Kidney (tissue), 14 donors: ENCODE data around the gene TLL2. TPM values are rescaled to one million over a fixed set of nuclear protein-coding genes. Genes with fewer than 3 reads are reported as not detected.
A peak's percentile ranks its signal among the peaks of the same experiment; 100 is the strongest.

Experiments used
- DNase-seq, 5 donors: peaks; one replicate each; pipeline ENCODE4 v3.0.0-alpha.2; 2013 to 2020
- FAIRE-seq: peaks from 2 replicates; lab custom pipeline; 2012; peaks lifted over from hg19 to GRCh38; lab: Jason Lieb, UNC
- H3K27ac ChIP-seq, 2 donors: one replicate each; pipeline ENCODE4 v1.7.0; 2013; ENCODE audit warnings: low read depth in 2 of 2, low read length in 2 of 2, inconsistent platforms in 1 of 2
- H3K27me3 ChIP-seq: one replicate; pipeline ENCODE4 v1.7.1; 2013; ENCODE audit warnings: low read length, inconsistent platforms; ENCODE audit not compliant: control insufficient read depth, insufficient read depth
- H3K36me3 ChIP-seq, 3 donors: one replicate each; pipeline versions ENCODE4 v1.7.0 to v1.7.1; 2013; ENCODE audit warnings: low read length in 3 of 3, control low read depth in 1 of 3, inconsistent platforms in 1 of 3; ENCODE audit not compliant: insufficient read depth in 3 of 3, control insufficient read depth in 2 of 3
- H3K4me1 ChIP-seq, 3 donors: one replicate each; pipeline versions ENCODE4 v1.7.0 to v1.7.1; 2013; ENCODE audit warnings: low read length in 3 of 3, inconsistent platforms in 1 of 3, low read depth in 1 of 3; ENCODE audit not compliant: control insufficient read depth in 2 of 3, insufficient read depth in 2 of 3
- H3K4me3 ChIP-seq, 3 donors: one replicate each; pipeline versions ENCODE4 v1.7.0 to v1.8.1; 2013; ENCODE audit warnings: low read length in 3 of 3, control low read depth in 1 of 3, inconsistent platforms in 1 of 3
- H3K9ac ChIP-seq, 3 donors: one replicate each; pipeline versions ENCODE4 v1.7.0 to v1.7.1; 2013; ENCODE audit warnings: low read length in 3 of 3, control low read depth in 1 of 3, inconsistent platforms in 1 of 3
- H3K9me3 ChIP-seq, 3 donors: one replicate each; pipeline versions ENCODE4 v1.7.0 to v1.7.1; 2013; ENCODE audit warnings: low read length in 3 of 3, control low read depth in 1 of 3, inconsistent platforms in 1 of 3; ENCODE audit not compliant: control insufficient read depth in 2 of 3, insufficient read depth in 1 of 3
- intact Hi-C: fragments of 100-400 bp; cut with DNase I; formaldehyde crosslinking; loops from one replicate; pipeline ENCODE4 v1.11.1; 2022
- polyA plus RNA-seq: library from polyadenylated mRNA; stranded (reverse); fragments of 350-450 nt; fragmentation: Illumina TruSeq; extraction: RNeasy Lipid Tissue Mini Kit (QIAGEN cat#74804); gene quantifications from one replicate; pipeline ENCODE4 v1.2.3, GENCODE V29; 2014; ENCODE audit warnings: low read depth, low replicate concordance; ENCODE audit not compliant: insufficient read depth
- total RNA-seq: library from RNA; stranded (reverse); fragmentation: NEBNext Ultra II Directional; extraction: Animal tissue kit (Norgen Biotek cat#: 25700); gene quantifications from one replicate; pipeline ENCODE4 v1.2.1, GENCODE V29; 2021
- TF ChIP-seq, protein P1 (sequence below): IDR thresholded peaks from 3 replicates; pipeline ENCODE4 v1.5.1; 2012; ENCODE audit warnings: mild to moderate bottlenecking, moderate library complexity, borderline replicate concordance; ENCODE audit not compliant: insufficient read depth; ENCODE audit errors: extremely low read depth
- donor health status: control.
- donor health status: control.
- donor health status: control.
- donor health status: control.
- donor health status: control.
- donor health status: DM: yes; HTN: yes; CAD: no.
- donor health status: Normal renal cell carcinoma (clear cell type).

Gene TLL2
- total and polyA plus RNA-seq, 2 donors from 2014 or later = 0.39 to 0.98 TPM

DNA sequence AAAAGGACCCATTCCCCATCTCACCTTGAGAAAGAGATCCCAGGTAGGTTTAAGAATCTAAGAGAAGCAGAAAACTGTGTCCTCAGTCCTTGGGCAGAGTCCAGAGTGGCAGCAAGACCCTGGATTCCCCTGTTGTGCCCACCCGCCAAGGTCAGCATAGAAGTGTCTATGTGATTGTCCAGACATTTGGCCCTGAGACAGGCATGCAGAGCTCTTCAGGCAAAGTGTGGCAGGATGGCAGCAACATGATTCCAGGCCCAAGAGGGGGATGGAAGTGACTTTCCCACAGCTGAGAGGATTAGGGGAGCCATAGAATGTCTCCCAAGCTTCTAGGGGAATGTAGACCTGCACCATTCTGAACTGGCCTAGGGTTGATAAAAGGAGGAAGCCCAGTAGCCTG is 115.8 kb downstream of the TLL2 start:
- TF ChIP-seq, protein P1, sequence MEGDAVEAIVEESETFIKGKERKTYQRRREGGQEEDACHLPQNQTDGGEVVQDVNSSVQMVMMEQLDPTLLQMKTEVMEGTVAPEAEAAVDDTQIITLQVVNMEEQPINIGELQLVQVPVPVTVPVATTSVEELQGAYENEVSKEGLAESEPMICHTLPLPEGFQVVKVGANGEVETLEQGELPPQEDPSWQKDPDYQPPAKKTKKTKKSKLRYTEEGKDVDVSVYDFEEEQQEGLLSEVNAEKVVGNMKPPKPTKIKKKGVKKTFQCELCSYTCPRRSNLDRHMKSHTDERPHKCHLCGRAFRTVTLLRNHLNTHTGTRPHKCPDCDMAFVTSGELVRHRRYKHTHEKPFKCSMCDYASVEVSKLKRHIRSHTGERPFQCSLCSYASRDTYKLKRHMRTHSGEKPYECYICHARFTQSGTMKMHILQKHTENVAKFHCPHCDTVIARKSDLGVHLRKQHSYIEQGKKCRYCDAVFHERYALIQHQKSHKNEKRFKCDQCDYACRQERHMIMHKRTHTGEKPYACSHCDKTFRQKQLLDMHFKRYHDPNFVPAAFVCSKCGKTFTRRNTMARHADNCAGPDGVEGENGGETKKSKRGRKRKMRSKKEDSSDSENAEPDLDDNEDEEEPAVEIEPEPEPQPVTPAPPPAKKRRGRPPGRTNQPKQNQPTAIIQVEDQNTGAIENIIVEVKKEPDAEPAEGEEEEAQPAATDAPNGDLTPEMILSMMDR = no peak
- H3K9ac ChIP-seq = no peak overlapping the region
- H3K27ac ChIP-seq = no peak overlapping the region
- intact Hi-C loops = no loop called here
- H3K4me3 ChIP-seq = no peak overlapping the region
- no peak for DNase-seq
- H3K4me1 ChIP-seq = no peaks in the 10 kb centered on the region
- H3K9me3 ChIP-seq = no peaks in the 10 kb centered on the region
- no peaks in the 10 kb centered on the region for H3K36me3 ChIP-seq
- no peaks in the 10 kb centered on the region for H3K27me3 ChIP-seq
- FAIRE-seq = no peak

DNA sequence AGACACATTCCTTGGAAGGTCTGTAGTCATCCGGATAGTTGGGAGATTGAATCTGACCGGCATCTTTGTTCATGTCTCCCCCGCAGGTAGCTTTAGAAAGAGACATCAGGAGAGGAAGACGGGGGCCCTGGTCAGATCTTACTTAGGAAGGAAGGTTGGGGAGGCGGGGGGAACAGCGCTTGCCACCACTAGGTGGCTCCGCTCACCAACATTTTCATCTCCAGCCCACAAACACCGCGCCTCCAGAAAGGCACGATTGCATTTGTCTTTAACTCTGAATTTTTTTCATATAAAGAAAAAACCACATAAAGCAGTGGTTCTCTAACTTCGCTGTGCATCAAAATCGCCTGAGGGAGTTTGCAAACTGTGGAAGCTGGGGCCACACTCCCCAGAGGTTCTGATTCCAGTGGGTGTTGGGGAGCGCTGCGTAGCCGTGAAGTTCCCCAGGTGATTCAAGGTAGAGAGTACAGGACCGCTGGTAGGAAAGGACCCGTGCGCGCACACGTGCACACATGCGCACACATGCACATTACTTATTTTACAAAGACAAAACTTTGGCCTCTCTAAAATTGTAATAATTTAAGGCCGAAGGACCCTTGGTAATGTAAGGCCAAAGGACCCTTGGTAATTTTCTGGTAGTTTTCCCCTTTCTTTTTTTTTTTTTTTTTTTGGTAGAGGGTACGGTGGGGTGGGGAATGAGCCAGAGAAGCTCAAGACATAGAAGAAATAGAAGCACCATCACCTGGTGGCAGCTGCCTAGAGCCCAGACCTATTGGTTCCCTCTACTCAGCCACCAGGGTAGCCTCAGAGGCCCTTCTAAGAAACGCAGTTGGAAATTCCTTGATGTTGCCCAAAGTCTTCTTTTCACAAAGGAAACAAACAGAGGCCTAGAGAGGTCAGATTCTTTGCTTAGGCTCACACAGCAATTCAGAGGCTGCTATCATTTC is 117.5 kb downstream of the TLL2 start:
- FAIRE-seq = no peak

DNA sequence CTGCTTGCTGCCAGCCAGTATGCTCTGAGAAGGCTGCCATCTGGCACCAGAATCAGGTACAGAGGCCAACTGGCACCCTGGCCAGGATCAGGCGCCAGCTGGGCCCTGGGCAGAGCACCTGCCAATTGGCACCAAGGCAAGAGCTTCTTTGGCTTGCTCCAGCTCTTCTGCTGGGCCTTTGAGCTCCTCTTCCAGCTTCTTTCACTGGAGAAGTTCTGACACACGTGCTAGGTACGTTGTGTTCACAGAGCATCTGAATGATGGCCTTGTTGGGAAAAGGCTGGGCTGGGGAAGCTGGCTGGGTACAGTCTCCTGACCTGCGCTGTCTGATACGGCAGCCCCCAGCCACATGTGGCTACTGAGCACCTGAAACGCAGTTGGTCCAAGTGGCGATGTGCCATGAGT is 123.3 kb downstream of the TLL2 start:
- FAIRE-seq (no peak), DNase-seq (no peak)
- H3K4me3 ChIP-seq = no peak overlapping the region
- no peaks in the 10 kb centered on the region for H3K4me1 ChIP-seq
- H3K27ac ChIP-seq = no peak overlapping the region
- no peaks in the 10 kb centered on the region for H3K27me3 ChIP-seq
- H3K9me3 ChIP-seq = no peaks in the 10 kb centered on the region
- no peaks in the 10 kb centered on the region for H3K36me3 ChIP-seq
- TF ChIP-seq, protein P1 = no peak
- no peak overlapping the region for H3K9ac ChIP-seq
- intact Hi-C loops = no loop called here

More for the DNA sequence above, 117.5 kb downstream of the TLL2 start:
- intact Hi-C loops = no loop called here
- Histone ChIP-seq H3K9me3 (no peaks in the 10 kb centered on the region), H3K36me3 (no peaks in the 10 kb centered on the region), H3K27me3 (no peaks in the 10 kb centered on the region), H3K27ac (no peak overlapping the region), H3K9ac (no peak overlapping the region), H3K4me1 (no peaks in the 10 kb centered on the region), H3K4me3 (peak overlapping the region in 2 of 3 donors; percentile 10 to 61)
- DNase-seq = peak in 4 of 5 donors; percentile 75 to 87 (median 81)
- TF ChIP-seq, protein P1 = peak; percentile 76
